ENCODE results near the gene MLST8. TPM values are rescaled to one million over a fixed set of nuclear protein-coding genes. Genes with fewer than 3 reads are reported as not detected.

Gene MLST8
- total RNA-seq, 3 donors from 2014 or later = 25.5 to 30.9 (median 29.8) TPM

DNA sequence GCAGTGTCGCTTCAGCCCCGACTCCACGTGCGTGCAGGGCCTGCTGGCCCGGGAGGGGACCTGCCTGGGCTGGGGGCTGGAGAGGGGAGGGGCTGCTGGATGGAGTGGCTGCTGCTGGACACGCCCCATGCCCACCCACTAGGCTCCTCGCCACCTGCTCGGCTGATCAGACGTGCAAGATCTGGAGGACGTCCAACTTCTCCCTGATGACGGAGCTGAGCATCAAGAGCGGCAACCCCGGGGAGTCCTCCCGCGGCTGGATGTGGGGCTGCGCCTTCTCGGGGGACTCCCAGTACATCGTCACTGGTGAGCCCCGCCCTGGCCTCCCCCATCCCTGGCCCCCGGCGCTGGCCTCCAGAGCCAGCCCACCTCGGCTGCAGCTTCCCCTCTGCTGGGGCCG is 3.1 kb downstream of the MLST8 start:
- Histone ChIP-seq H3K9me3 (no peaks in the 10 kb centered on the region), H3K36me3 (ENCODE audit: low read depth) (no peaks in the 10 kb centered on the region), H3K4me3 (no peak overlapping the region), H3K4me1 (ENCODE audit: low read depth) (peaks cover 25% of the 10 kb centered on the region)
- no peak for DNase-seq
- TF ChIP-seq, protein P1, sequence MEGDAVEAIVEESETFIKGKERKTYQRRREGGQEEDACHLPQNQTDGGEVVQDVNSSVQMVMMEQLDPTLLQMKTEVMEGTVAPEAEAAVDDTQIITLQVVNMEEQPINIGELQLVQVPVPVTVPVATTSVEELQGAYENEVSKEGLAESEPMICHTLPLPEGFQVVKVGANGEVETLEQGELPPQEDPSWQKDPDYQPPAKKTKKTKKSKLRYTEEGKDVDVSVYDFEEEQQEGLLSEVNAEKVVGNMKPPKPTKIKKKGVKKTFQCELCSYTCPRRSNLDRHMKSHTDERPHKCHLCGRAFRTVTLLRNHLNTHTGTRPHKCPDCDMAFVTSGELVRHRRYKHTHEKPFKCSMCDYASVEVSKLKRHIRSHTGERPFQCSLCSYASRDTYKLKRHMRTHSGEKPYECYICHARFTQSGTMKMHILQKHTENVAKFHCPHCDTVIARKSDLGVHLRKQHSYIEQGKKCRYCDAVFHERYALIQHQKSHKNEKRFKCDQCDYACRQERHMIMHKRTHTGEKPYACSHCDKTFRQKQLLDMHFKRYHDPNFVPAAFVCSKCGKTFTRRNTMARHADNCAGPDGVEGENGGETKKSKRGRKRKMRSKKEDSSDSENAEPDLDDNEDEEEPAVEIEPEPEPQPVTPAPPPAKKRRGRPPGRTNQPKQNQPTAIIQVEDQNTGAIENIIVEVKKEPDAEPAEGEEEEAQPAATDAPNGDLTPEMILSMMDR (IDR thresholded peaks at IDR 0.05) = no peak
- intact Hi-C loops (cut with DNase I, micrococcal nuclease) = no loop called here
- ATAC-seq = no peak

DNA sequence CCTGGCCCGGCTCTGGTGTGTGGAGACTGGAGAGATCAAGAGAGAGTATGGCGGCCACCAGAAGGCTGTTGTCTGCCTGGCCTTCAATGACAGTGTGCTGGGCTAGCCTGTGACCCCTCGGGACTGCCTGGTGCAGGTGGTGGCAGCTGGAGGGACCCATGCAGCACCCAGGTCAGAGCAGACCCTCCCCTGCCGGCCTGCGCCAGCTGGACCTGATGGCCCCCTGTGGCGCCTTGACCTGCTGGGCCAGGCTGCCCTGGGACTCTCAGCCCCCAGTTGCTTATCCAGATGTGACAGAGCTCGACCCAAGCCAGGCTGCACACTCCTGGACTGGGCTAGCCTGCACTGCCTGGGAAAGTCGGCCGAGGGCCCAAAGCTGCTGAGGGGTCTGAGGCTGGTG is 3.5 kb downstream of the MLST8 start:
- no peak overlapping the region for H3K4me3 ChIP-seq

DNA sequence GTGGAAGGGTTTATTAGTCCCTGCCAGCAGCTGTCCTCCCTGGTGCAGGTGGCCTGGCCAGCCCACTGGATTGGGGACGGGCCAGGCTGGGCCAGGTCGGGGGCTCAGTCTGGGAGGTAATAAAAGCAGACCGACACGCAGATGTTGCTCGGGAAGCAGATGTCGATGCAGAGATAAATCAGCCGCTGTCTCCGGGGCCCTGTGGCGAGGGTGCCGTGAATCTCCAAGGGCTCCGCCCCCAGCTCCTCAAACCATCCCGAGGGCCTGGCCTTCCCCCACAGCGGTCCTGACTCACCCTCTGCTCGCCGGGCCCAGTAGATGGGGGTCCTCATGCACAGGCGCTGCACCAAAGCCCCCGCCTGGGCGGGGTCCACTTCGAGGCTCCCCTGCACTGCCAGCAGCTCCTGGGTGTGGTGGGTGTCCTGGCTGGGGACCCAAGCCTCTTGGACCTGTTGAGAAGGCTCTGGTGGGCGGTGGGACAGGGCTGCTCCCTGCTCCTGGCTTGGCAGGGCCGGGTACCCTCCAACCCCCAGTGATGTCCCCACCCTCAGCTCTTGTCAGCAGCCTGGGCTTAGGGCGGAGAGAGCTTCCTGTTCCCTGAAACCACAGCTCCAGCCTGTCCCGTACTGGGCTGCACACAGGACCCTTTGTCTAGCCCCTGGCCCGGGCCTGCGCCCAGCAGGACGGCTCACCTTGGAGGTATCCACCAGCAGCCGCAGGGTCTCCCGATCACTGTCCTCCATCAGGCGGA is 4.2 kb downstream of the MLST8 start:
- Histone ChIP-seq H3K9me3 (no peaks in the 10 kb centered on the region), H3K4me1 (ENCODE audit: low read depth) (peaks cover 31% of the 10 kb centered on the region), H3K36me3 (ENCODE audit: low read depth) (no peaks in the 10 kb centered on the region), H3K4me3 (no peak overlapping the region)
- TF ChIP-seq, protein P1 (IDR thresholded peaks at IDR 0.05) = no peak
- DNase-seq = no peak
- intact Hi-C loops (cut with DNase I, micrococcal nuclease) = no loop called here
- ATAC-seq = no peak

More for the DNA sequence above, 3.5 kb downstream of the MLST8 start:
- Histone ChIP-seq H3K9me3 (no peaks in the 10 kb centered on the region), H3K36me3 (ENCODE audit: low read depth) (no peaks in the 10 kb centered on the region), H3K4me1 (ENCODE audit: low read depth) (peaks cover 29% of the 10 kb centered on the region)
- no peak for DNase-seq
- ATAC-seq = no peak
- TF ChIP-seq, protein P1 (IDR thresholded peaks at IDR 0.05) = no peak
- intact Hi-C loops (cut with DNase I, micrococcal nuclease) = no loop called here

DNA sequence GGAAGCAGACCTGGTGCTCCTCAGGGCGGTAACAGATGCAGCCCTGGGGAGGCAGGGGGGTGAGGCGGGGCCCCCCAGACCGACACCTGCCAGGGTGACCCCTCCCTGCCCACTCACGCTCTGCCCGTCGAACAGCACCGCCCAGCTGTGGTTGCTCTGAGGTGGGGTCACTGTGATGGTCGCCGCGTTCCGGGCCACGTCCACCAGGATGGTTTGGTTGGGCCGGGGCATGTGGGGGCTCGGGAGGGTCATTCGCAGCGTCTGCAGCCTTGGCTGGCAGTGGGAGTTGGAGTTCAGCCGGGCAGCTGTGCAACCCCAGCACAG is 4.7 kb downstream of the MLST8 start:
- Histone ChIP-seq H3K4me3 (no peak overlapping the region), H3K36me3 (ENCODE audit: low read depth) (no peaks in the 10 kb centered on the region), H3K4me1 (ENCODE audit: low read depth) (peaks cover 29% of the 10 kb centered on the region), H3K9me3 (no peaks in the 10 kb centered on the region)
- intact Hi-C loops (cut with DNase I, micrococcal nuclease) = no loop called here
- TF ChIP-seq, protein P1 (IDR thresholded peaks at IDR 0.05) = no peak
- DNase-seq (no peak), ATAC-seq (no peak)

DNA sequence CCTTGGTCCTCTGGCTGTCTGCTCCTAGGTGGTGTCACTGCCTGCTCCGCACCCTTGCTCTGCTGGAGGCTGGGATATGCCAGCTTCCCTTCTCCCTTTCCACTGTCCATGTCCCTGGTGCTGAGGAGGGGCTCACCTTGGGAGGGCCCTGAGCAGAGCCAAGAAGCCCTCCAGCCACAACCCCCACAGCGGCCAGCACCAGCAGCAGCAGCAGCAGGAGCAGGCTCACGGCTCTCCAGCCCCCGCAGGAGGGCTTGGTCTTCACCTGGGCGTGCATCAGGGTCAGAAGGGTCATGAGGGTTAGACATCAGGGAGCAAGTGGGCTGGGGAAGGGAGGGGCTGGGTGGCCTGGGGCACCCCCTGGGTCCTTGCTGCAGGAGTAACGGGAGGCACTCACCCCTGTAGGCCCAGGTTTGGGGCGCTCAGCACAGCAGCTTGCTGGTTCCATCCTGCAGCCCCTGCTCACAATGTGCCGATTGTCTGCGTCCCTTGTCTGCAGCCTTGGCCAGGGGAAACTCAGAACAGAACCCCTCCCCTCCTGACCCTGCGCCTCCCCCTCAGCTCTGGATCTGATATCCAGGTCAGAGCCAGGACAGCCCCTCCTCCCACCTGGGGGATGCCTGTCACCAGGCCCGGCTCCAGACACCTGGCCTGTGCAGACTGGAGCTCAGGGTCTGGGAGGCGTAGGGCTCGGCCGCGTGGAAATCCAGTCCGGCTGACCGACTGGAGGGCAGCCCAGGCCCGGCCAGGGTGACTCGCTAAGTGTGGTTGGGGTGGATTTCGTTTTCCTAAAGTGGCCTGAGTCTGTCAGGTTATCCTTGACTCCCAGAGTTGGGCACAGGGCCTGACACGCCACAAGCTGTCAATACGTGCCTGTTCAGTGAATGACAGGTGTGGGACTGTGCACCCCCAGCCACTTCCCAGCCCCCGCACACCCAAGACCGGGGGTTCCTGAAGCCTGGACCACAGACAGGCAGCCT is 5.4 kb downstream of the MLST8 start, which contains the start of gene BRICD5:
TSS of gene BRICD5 (minus strand) at position 478 of the 980 bp plus-strand sequence. CDS start at position 448, 30 bp downstream.
- H3K4me1 ChIP-seq (ENCODE audit: low read depth) = peaks cover 29% of the 10 kb centered on the region
- H3K36me3 ChIP-seq (ENCODE audit: low read depth) = no peaks in the 10 kb centered on the region
- no peaks in the 10 kb centered on the region for H3K9me3 ChIP-seq
- TF ChIP-seq, protein P1 (IDR thresholded peaks at IDR 0.05) = no peak
- H3K4me3 ChIP-seq = no peak within 1 kb of the TSS
- DNase-seq (no peak), ATAC-seq (no peak)
- intact Hi-C loops (cut with DNase I, micrococcal nuclease) = no loop called here

All from mucosa of descending colon (tissue), 3 donors.